GM12878 (cell line): ENCODE results near the gene WBP1L. TPM values are rescaled to one million over a fixed set of nuclear protein-coding genes. Genes with fewer than 3 reads are reported as not detected.

Source experiments
- ATAC-seq: fragments of 200-7000 bp; cut with Tn5 transposase; 3 replicates; pipeline ENCODE4 v1.9.1; 2020; ENCODE audit warnings: mild to moderate bottlenecking, moderate library complexity
- BruUV-seq: library from RNA; stranded (reverse); fragments of 400-500 nt; replicated peaks from 2 replicates; lab custom pipeline; 2021; lab: Mats Ljungman, UMichigan
- CTCF ChIA-PET: fragments of 300-600 bp; sonication (Branson Sonifier 250); formaldehyde crosslinking; extraction: SDS; loops from one replicate; lab custom pipeline; 2021; ENCODE audit warnings: inconsistent platforms; lab: Yijun Ruan, JAX
- POLR2A ChIA-PET: fragments of 350-600 bp; formaldehyde crosslinking; extraction: SDS; loops from one replicate; lab custom pipeline; 2021; ENCODE audit warnings: inconsistent platforms; lab: Charles Lee
- RAD21 ChIA-PET: fragments of 300-600 bp; sonication (Branson Sonifier 250); formaldehyde crosslinking; loops from one replicate; lab custom pipeline; 2023; ENCODE audit warnings: antibody characterized with exemption; ENCODE audit not compliant: unreplicated experiment; lab: Charles Lee
- SMC1A ChIA-PET: fragments of 300-600 bp; sonication (Branson Sonifier 250); formaldehyde crosslinking; loops from one replicate; lab custom pipeline; 2023; ENCODE audit not compliant: unreplicated experiment, uncharacterized antibody; lab: Charles Lee
- DNase-seq: peaks from one replicate; pipeline ENCODE4 v3.0.0-alpha.2; 2011; ENCODE audit warnings: low read depth, low spot score
- FAIRE-seq: peaks from 3 replicates; lab custom pipeline; 2011; peaks lifted over from hg19 to GRCh38; lab: Jason Lieb, UNC
- H2AFZ ChIP-seq: 2 replicates; pipeline ENCODE4 v1.6.0; 2011; ENCODE audit warnings: low read depth, low read length, control low read depth; ENCODE audit not compliant: control insufficient read depth
- H3K27ac ChIP-seq: 2 replicates; pipeline ENCODE4 v1.5.1; 2011; ENCODE audit warnings: control low read depth; ENCODE audit not compliant: control insufficient read depth, insufficient read depth
- H3K27me3 ChIP-seq, 2 experiments: replicated peaks in 1 of 2; 2 replicates each; pipeline versions ENCODE4 v1.6.0 to v1.6.1; 2011; ENCODE audit warnings: low read length in 1 of 2; ENCODE audit not compliant: control insufficient read depth in 2 of 2, insufficient read depth in 2 of 2
- H3K36me3 ChIP-seq, 2 experiments: 2 replicates each; pipeline ENCODE4 v1.5.1; 2011; ENCODE audit warnings: low read length in 1 of 2; ENCODE audit not compliant: control insufficient read depth in 2 of 2, insufficient read depth in 2 of 2
- H3K4me1 ChIP-seq: 2 replicates; pipeline ENCODE4 v1.6.1; 2011; ENCODE audit warnings: mild to moderate bottlenecking, low read length, moderate library complexity, mixed read lengths; ENCODE audit not compliant: control insufficient read depth, insufficient read depth
- H3K4me2 ChIP-seq: 2 replicates; pipeline ENCODE4 v1.6.0; 2011; ENCODE audit warnings: control low read depth; ENCODE audit not compliant: control insufficient read depth, insufficient read depth
- H3K4me3 ChIP-seq: fragments of 200-600 bp; sonication (generic); 2 replicates; pipeline ENCODE4 v1.5.1; 2016
- H3K79me2 ChIP-seq: 2 replicates; pipeline ENCODE4 v1.6.0; 2011; ENCODE audit warnings: low read length; ENCODE audit not compliant: control insufficient read depth, insufficient read depth
- H3K9ac ChIP-seq: 2 replicates; pipeline ENCODE4 v1.8.0; 2011; ENCODE audit warnings: low read length, control low read depth, mixed read lengths; ENCODE audit not compliant: control insufficient read depth, insufficient read depth
- H3K9me3 ChIP-seq: replicated peaks from 3 replicates; pipeline ENCODE4 v1.5.1; 2011; ENCODE audit warnings: mild to moderate bottlenecking, low read length; ENCODE audit not compliant: control insufficient read depth, insufficient read depth
- H4K20me1 ChIP-seq: 2 replicates; pipeline ENCODE4 v1.6.0; 2011; ENCODE audit not compliant: control insufficient read depth, insufficient read depth
- CEBPB ChIP-seq, 2 experiments: fragments of 150-350 bp in 1 of 2; IDR thresholded peaks; 2 replicates each; pipeline ENCODE4 v1.6.1; 2012 to 2014; ENCODE audit warnings: low read depth in 2 of 2, low read length in 2 of 2, borderline replicate concordance in 1 of 2, inconsistent platforms in 1 of 2
- DPF2 ChIP-seq: fragments of 450-650 bp; IDR thresholded peaks from 2 replicates; pipeline ENCODE4 v1.6.1; 2017; ENCODE audit warnings: mild to moderate bottlenecking
- HSF1 ChIP-seq: fragments of 150-350 bp; IDR thresholded peaks from 2 replicates; pipeline ENCODE4 v1.6.1; 2014; ENCODE audit warnings: mild to moderate bottlenecking, low read depth, low read length
- MLLT1 ChIP-seq: fragments of 450-650 bp; IDR thresholded peaks from 2 replicates; pipeline ENCODE4 v1.6.1; 2016; ENCODE audit warnings: mild to moderate bottlenecking
- MTA3 ChIP-seq: IDR thresholded peaks from 2 replicates; pipeline ENCODE4 v1.6.1; 2012; ENCODE audit warnings: low read length, inconsistent platforms, borderline replicate concordance
- MYC ChIP-seq: IDR thresholded peaks from 2 replicates; pipeline ENCODE4 v1.6.1; 2011; ENCODE audit warnings: mild to moderate bottlenecking, low read length, moderate library complexity, inconsistent platforms; ENCODE audit not compliant: insufficient read depth, insufficient replicate concordance, insufficient read length, severe bottlenecking
- NBN ChIP-seq: fragments of 450-650 bp; IDR thresholded peaks from 2 replicates; pipeline ENCODE4 v1.6.1; 2016
- NFXL1 ChIP-seq: fragments of 450-650 bp; IDR thresholded peaks from 2 replicates; pipeline ENCODE4 v1.6.1; 2017; ENCODE audit warnings: antibody characterized with exemption, mild to moderate bottlenecking, borderline replicate concordance
- NKRF ChIP-seq: fragments of 450-650 bp; conservative IDR thresholded peaks from 2 replicates; pipeline ENCODE4 v1.6.1; 2017; ENCODE audit warnings: mild to moderate bottlenecking, moderate library complexity
- NRF1 ChIP-seq: conservative IDR thresholded peaks from 2 replicates; pipeline ENCODE4 v1.6.1; 2011; ENCODE audit warnings: mild to moderate bottlenecking, low read depth, low read length, improper control_type of control experiment
- PAX5 ChIP-seq: IDR thresholded peaks from 2 replicates; pipeline ENCODE4 v1.6.1; 2011; ENCODE audit warnings: low read depth, low read length, borderline replicate concordance
- POLR2A ChIP-seq: IDR thresholded peaks from 2 replicates; pipeline ENCODE4 v1.6.1; 2011; ENCODE audit warnings: low read depth, mild to moderate bottlenecking, low read length
- SMC3 ChIP-seq: IDR thresholded peaks from 2 replicates; pipeline ENCODE4 v1.6.1; 2011; ENCODE audit warnings: low read length, improper control_type of control experiment, borderline replicate concordance
- STAT3 ChIP-seq: IDR thresholded peaks from 2 replicates; pipeline ENCODE4 v1.6.1; 2011; ENCODE audit warnings: low read depth, low read length, improper control_type of control experiment
- ZNF384 ChIP-seq: IDR thresholded peaks from 2 replicates; pipeline ENCODE4 v1.6.1; 2012; ENCODE audit warnings: low read depth, mild to moderate bottlenecking, low read length, improper control_type of control experiment, borderline replicate concordance
- WGBS: methylation state at CpG from one replicate; pipeline ENCODE4 v1.1.6; 2016; ENCODE audit warnings: low lambda C conversion rate; ENCODE audit not compliant: insufficient replicate concordance, insufficient coverage; ENCODE audit errors: missing lambda C conversion rate; 5-methylcytosine and 5-hydroxymethylcytosine counted together
- in situ Hi-C: fragments of 300-500 bp; cut with MboI; formaldehyde crosslinking; loops from 9 replicates; pipeline ENCODE4 v1.14.3; 2018; ENCODE audit warnings: mixed read lengths
- intact Hi-C: fragments of 100-400 bp; cut with micrococcal nuclease; formaldehyde crosslinking; loops from one replicate; pipeline ENCODE4 v1.14.2; 2022; ENCODE audit not compliant: unreplicated experiment
- polyA plus RNA-seq, 11 experiments: library from polyadenylated mRNA; depleted of rRNA in 4 of 11; unstranded in 6 of 11; stranded (reverse) in 5 of 11; fragments of >200 nt; fragmentation: Nextera tagmentation in 4 of 11; fragmentation: Illumina TruSeq in 1 of 11; extraction: Ambion mirVana in 4 of 11; extraction: Trizol in 1 of 11; gene quantifications; 1 replicate in 1 of 11; 2 replicates in 10 of 11; pipeline versions ENCODE4 v1.2.1 to v1.2.3, GENCODE V29; 2011 to 2016; ENCODE audit warnings: inconsistent platforms in 2 of 11, missing spikeins in 2 of 11, low read depth in 1 of 11
- total RNA-seq, 4 experiments: library from RNA; depleted of rRNA in 3 of 4; stranded (reverse); fragments of >200 nt in 3 of 4; fragmentation: Illumina TruSeq in 1 of 4; extraction: Trizol in 1 of 4; gene quantifications; 2 replicates each; pipeline versions ENCODE4 v1.2.1 to v1.2.3, GENCODE V29; 2013 to 2021
- TF ChIP-seq, protein P1 (sequence below): fragments of 450-650 bp; IDR thresholded peaks from 2 replicates; pipeline ENCODE4 v1.6.1; 2017; ENCODE audit warnings: mild to moderate bottlenecking

The WBP1L gene
- total and polyA plus RNA-seq, 10 of the 15 experiments (the other 5 are each of a cell fraction or from before 2014, with no cell fraction given), result 3.7 to 18.8 (median 12.3) TPM

DNA sequence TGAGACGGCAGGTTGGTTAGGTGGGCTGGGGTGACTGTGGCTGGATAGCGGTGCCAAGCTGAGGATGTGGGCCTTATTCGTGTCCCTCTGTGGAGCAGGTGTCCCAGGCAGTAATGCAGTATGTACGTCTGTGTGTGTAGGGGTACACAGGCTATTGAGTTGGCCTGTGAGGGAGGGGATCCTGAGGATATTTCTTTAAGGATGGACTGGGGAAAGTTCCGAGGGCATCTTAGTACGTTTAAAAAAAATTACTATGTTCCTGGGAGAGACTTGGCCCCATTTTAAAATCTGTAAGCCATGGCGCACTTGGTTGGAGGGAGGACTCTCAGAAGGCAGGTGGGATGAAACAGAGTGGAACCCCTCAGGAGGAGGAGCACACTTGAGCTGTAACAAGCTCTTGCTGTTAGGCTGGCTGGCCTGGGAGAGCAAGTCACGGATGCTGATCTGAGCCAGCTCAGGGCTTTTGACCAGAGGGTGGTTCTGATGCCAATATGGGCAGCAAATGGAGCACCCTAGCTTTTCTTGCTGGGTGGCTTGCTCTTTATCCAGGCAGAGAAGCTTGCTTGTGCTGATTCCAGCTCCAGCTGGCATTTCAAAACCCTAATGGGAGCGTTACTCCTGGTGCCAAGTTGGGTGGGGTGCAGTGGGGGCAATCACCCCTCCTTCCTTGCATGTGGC is 765 bp downstream of the WBP1L start:
- Histone ChIP-seq H3K4me2 (peak overlapping the region; percentile 96), H2AFZ (no peak overlapping the region; the same call in 1 of the 2 replicates), H4K20me1 (no peaks in the 10 kb centered on the region; the same call in 1 of the 2 replicates), H3K9ac (peak overlapping the region; percentile 95), H3K79me2 (peaks cover 41% of the 10 kb centered on the region), H3K27me3 (no peaks in the 10 kb centered on the region), H3K36me3 (no peaks in the 10 kb centered on the region), H3K4me1 (0 out of 2 replicates have a peak, but pooled peaks cover 6% of the 10 kb centered on the region), H3K27ac (peak overlapping the region; percentile 70), H3K9me3 (no peaks in the 10 kb centered on the region), H3K4me3 (peak overlapping the region; percentile 68)
- WGBS, result 10% methylated on average over 9 of the region's 9 CpGs
- in situ Hi-C loops, result no loop called here
- ChIA-PET RAD21 (interaction anchor here (0.7 to 2.1 kb wide), 6 partner anchors 9 to 157 kb away, joined by 3 to 16 read pairs (median 4); partner anchors contain the start of genes ARL3 and SFXN2), CTCF (interaction anchor here (0.8 to 5.6 kb wide), 5 partner anchors 9 to 65 kb away, joined by 3 to 35 read pairs (median 5); no protein-coding TSS in a partner anchor), POLR2A (interaction anchor here (0.5 to 4.0 kb wide), 7 partner anchors 10 to 1163 kb away, joined by 3 to 41 read pairs (median 5); partner anchors contain the start of genes ARL3 and SFXN2), SMC1A (interaction anchor here (0.7 to 2.5 kb wide), 7 partner anchors 9 to 68 kb away, joined by 3 to 6 read pairs (median 4); no protein-coding TSS in a partner anchor)
- DNase-seq, result no peak
- ATAC-seq, result peak; percentile 55
- BruUV-seq, result TSS peak; percentile 48
- intact Hi-C loops, result no loop called here
- FAIRE-seq, result no peak
- TF ChIP-seq MTA3, result peak; percentile 22; the same call in 1 of the 2 replicates
- TF ChIP-seq MYC, result no peak
- TF ChIP-seq, protein P1, sequence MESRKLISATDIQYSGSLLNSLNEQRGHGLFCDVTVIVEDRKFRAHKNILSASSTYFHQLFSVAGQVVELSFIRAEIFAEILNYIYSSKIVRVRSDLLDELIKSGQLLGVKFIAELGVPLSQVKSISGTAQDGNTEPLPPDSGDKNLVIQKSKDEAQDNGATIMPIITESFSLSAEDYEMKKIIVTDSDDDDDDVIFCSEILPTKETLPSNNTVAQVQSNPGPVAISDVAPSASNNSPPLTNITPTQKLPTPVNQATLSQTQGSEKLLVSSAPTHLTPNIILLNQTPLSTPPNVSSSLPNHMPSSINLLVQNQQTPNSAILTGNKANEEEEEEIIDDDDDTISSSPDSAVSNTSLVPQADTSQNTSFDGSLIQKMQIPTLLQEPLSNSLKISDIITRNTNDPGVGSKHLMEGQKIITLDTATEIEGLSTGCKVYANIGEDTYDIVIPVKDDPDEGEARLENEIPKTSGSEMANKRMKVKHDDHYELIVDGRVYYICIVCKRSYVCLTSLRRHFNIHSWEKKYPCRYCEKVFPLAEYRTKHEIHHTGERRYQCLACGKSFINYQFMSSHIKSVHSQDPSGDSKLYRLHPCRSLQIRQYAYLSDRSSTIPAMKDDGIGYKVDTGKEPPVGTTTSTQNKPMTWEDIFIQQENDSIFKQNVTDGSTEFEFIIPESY, result no peak
- TF ChIP-seq HSF1, result no peak
- TF ChIP-seq DPF2, result no peak
- no peak for TF ChIP-seq CEBPB (IDR thresholded peaks at IDR 0.05; ENCODE audit: borderline replicate concordance in 1 of 2, low read depth in 2 of 2, low read length in 2 of 2)
- peak; percentile 93; the same call in 1 of the 2 replicates for TF ChIP-seq NFXL1
- TF ChIP-seq NRF1, result no peak
- TF ChIP-seq PAX5, result 0 out of 2 replicates have a peak, but pooled peaks have one; percentile 43
- no peak for TF ChIP-seq STAT3
- TF ChIP-seq MLLT1, result 0 out of 2 replicates have a peak, but pooled peaks have one; percentile 25
- no peak for TF ChIP-seq SMC3
- 0 out of 2 replicates have a peak, but pooled peaks have one; percentile 11 for TF ChIP-seq NKRF
- peak; percentile 23; the same call in 1 of the 2 replicates for TF ChIP-seq POLR2A
- TF ChIP-seq ZNF384, result no peak
- TF ChIP-seq NBN, result no peak
